Left ventricle myocardium inferior (tissue), 1 donor: Measurements from ENCODE around the gene IL22RA1. TPM values are rescaled to one million over a fixed set of nuclear protein-coding genes. Genes with fewer than 3 reads are reported as not detected.

Experiments used
- DNase-seq: peaks from one replicate; pipeline ENCODE4 v3.0.0-alpha.2; 2020
- H3K27ac ChIP-seq: fragments of 200-600 bp; replicated peaks from 2 replicates; pipeline ENCODE4 v1.8.0; 2021
- H3K27me3 ChIP-seq: fragments of 200-600 bp; 2 replicates; pipeline ENCODE4 v1.8.0; 2021; ENCODE audit warnings: low read depth
- H3K36me3 ChIP-seq: fragments of 200-600 bp; 2 replicates; pipeline ENCODE4 v1.8.0; 2021
- H3K4me1 ChIP-seq: fragments of 200-600 bp; 2 replicates; pipeline ENCODE4 v1.8.0; 2021
- H3K4me3 ChIP-seq: fragments of 200-600 bp; 2 replicates; pipeline ENCODE4 v1.8.0; 2021; ENCODE audit warnings: mild to moderate bottlenecking, moderate library complexity
- H3K9me3 ChIP-seq: fragments of 200-600 bp; replicated peaks from 2 replicates; pipeline ENCODE4 v1.8.0; 2021
- intact Hi-C: fragments of 100-400 bp; cut with micrococcal nuclease; formaldehyde crosslinking; loops from one replicate; pipeline ENCODE4 v1.11.0; 2022
- total RNA-seq: library from RNA; stranded (reverse); fragmentation: NEBNext Ultra II Directional; extraction: Animal tissue kit (Norgen Biotek cat#: 25700); gene quantifications from one replicate; pipeline ENCODE4 v1.2.1, GENCODE V29; 2021
- TF ChIP-seq, protein P1 (sequence below): fragments of 200-600 bp; IDR thresholded peaks from 2 replicates; pipeline ENCODE4 v1.8.0; 2021; ENCODE audit warnings: antibody characterized with exemption, mild to moderate bottlenecking, borderline replicate concordance
- donor health status: DM: no; HTN: yes; CAD: no; lungs with severe emphysema.

The IL22RA1 gene
- total RNA-seq, 1 donor from 2014 or later, result 0.14 TPM

DNA sequence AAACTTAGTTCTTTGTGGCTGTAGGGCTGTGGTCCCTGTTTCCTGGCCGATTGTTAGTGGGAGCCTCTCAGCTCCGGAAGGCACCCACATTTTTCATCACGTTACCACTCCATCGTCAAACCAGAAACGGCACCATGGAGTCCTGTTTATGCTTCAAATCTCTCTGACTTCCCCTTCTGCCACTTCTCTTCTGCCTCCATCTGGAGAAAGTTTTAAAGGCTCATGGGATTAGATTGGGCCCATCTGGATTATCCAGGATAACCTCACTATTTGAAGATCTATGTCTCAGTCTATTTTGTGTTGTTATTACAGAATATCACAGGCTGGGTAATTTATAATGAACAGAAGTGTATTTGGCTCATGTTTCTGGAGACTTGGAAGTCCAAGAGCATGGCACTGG, 19.3 kb upstream of the IL22RA1 start:
- TF ChIP-seq, protein P1, sequence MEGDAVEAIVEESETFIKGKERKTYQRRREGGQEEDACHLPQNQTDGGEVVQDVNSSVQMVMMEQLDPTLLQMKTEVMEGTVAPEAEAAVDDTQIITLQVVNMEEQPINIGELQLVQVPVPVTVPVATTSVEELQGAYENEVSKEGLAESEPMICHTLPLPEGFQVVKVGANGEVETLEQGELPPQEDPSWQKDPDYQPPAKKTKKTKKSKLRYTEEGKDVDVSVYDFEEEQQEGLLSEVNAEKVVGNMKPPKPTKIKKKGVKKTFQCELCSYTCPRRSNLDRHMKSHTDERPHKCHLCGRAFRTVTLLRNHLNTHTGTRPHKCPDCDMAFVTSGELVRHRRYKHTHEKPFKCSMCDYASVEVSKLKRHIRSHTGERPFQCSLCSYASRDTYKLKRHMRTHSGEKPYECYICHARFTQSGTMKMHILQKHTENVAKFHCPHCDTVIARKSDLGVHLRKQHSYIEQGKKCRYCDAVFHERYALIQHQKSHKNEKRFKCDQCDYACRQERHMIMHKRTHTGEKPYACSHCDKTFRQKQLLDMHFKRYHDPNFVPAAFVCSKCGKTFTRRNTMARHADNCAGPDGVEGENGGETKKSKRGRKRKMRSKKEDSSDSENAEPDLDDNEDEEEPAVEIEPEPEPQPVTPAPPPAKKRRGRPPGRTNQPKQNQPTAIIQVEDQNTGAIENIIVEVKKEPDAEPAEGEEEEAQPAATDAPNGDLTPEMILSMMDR, result no peak
- Histone ChIP-seq H3K4me1 (peaks cover 9% of the 10 kb centered on the region), H3K27ac (no peak overlapping the region), H3K27me3 (no peaks in the 10 kb centered on the region), H3K9me3 (no peaks in the 10 kb centered on the region), H3K36me3 (no peaks in the 10 kb centered on the region), H3K4me3 (no peak overlapping the region)
- intact Hi-C loops, result no loop called here
- no peak for DNase-seq

DNA sequence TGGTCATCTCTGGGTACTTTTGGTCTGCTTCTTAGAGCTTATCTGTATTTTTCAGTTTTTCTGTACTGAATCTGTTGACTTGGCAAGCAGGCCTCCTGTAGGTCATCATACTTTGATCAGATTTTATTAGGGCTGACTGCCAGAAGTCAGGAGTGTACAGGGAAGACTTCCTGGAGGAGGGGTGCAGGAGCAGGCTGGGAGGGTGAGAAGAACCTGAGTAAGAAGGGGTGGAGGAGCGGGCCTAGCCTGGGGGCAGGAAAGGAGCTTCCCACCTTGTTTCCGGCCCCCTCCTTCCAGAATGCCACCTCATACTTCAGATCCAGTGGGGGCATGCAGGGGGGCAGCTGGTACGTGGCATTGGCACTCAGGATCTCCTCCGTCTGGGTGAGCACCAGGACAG, 18.3 kb upstream of the IL22RA1 start:
- TF ChIP-seq, protein P1, result no peak
- Histone ChIP-seq H3K4me1 (peaks cover 9% of the 10 kb centered on the region), H3K27me3 (peaks cover 2% of the 10 kb centered on the region), H3K27ac (no peak overlapping the region), H3K36me3 (no peaks in the 10 kb centered on the region), H3K9me3 (no peaks in the 10 kb centered on the region), H3K4me3 (no peak overlapping the region)
- intact Hi-C loops, result no loop called here
- no peak for DNase-seq

DNA sequence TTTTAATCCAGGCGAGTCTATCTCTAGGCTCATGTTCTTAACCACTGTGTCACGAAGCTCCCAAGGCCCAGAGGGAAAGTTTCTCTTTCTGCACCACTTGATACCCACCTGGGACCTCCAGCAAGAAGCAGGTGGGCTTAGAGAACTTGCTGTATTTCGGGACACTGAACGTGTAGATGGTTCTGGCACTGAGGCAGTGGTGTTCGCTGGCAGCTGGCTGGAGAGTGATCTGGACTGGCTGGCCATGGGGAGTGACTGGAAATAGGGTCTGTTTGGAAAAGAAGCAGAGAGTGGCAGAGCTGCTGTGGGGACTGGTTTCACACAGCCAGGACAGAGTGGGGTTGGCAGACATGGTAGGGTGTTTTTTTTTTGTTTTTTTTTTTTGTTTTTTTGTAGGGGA, 16.4 kb upstream of the IL22RA1 start:
- peaks cover 5% of the 10 kb centered on the region for H3K27me3 ChIP-seq
- no peak overlapping the region for H3K4me3 ChIP-seq
- intact Hi-C loops, result no loop called here
- peaks cover 9% of the 10 kb centered on the region for H3K4me1 ChIP-seq
- no peak for DNase-seq
- no peaks in the 10 kb centered on the region for H3K9me3 ChIP-seq
- no peaks in the 10 kb centered on the region for H3K36me3 ChIP-seq
- H3K27ac ChIP-seq, result no peak overlapping the region
- TF ChIP-seq, protein P1, result no peak

DNA sequence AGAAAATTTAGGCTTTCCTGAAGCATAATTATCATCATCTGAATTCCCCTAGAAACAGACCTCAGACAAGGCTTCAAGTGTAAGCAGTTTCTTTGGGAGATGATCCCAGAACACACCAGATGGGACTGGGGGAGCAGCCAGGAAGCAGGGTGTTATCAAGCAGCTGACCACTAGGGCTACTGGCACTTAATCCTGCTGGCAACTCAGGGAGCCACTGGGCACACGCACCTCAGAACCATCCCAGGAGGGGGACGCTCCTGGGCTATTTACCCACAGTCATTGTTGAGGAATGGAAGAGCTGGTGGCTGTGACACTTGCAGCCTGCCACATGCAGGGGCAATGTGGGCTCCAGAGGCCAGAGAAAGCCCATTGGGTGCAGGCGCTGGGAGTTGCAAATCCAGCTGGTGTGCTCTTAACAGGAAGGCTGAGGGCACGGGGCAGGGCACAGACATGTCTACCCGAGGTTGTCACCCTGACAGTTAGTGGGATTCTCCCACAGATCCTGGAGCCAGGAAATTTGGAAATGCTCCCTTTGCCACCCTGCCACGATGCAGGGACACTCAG, 15.1 kb upstream of the IL22RA1 start:
- intact Hi-C loops, result no loop called here
- DNase-seq, result no peak

DNA sequence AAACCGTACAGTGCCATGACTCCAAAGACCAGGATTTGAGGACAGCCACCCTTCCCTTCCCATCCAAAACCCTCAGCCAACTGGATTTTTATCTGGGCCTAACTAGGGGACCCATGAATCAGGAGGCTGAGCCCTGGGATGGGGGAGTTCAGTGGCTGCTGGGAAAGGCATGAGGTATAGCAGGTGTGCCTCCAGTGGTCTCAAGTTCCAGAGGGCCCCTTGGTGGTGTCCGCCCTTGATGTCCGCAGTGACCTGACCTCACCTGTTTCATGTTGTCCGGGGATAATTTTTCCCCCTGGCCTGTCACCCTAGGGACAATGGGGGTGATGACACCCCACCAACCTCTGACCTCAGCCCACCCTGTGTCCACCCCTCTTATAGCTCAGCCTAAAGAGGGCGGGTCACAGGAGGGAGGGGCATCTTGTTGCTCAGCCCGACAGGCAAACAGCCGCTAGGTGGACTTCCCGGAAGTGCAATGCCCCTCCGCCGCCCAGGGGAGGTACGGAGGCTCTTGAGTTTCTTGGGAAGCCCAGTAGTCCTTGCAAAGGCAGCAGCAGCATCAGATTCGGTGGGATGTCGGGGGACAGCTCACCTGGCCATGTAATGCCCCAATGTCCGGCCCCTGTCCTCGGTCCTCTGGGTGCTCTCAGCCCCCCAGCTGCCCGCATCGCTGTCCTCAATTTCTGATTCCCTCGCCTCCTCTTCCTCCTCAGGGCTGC, 13.8 kb upstream of the IL22RA1 start:
- DNase-seq, result no peak
- intact Hi-C loops, result no loop called here
- Histone ChIP-seq H3K9me3 (no peaks in the 10 kb centered on the region), H3K27me3 (peaks cover 16% of the 10 kb centered on the region), H3K36me3 (no peaks in the 10 kb centered on the region), H3K4me1 (peaks cover 9% of the 10 kb centered on the region), H3K27ac (no peak overlapping the region), H3K4me3 (no peak overlapping the region)
- TF ChIP-seq, protein P1, result no peak

More for the DNA sequence above, 15.1 kb upstream of the IL22RA1 start:
- H3K27me3 ChIP-seq, result peaks cover 7% of the 10 kb centered on the region
- no peaks in the 10 kb centered on the region for H3K36me3 ChIP-seq
- peaks cover 9% of the 10 kb centered on the region for H3K4me1 ChIP-seq
- TF ChIP-seq, protein P1, result peak; percentile 35
- H3K9me3 ChIP-seq, result no peaks in the 10 kb centered on the region
- no peak overlapping the region for H3K27ac ChIP-seq
- H3K4me3 ChIP-seq, result no peak overlapping the region
